ACC112 (cell line): ENCODE results near the gene ARID3A.

Experiments
- H2AFZ ChIP-seq: fragments of 200-600 bp; sonication (generic); one replicate; pipeline ENCODE4 v1.6.0; 2017; ENCODE audit warnings: antibody characterized with exemption, low read length; ENCODE audit not compliant: unreplicated experiment
- H3K27ac ChIP-seq: fragments of 200-600 bp; sonication (generic); 2 replicates; pipeline ENCODE4 v1.5.1; 2014; ENCODE audit warnings: low read depth, mild to moderate bottlenecking, antibody characterized with exemption, low read length, moderate library complexity
- H3K27me3 ChIP-seq: fragments of 200-600 bp; sonication (generic); 2 replicates; pipeline ENCODE4 v1.6.1; 2014; ENCODE audit warnings: mild to moderate bottlenecking, antibody characterized with exemption, low read length, moderate library complexity, mixed read lengths; ENCODE audit not compliant: insufficient read depth
- H3K36me3 ChIP-seq: fragments of 200-600 bp; sonication (generic); 2 replicates; pipeline ENCODE4 v1.6.1; 2016; ENCODE audit warnings: mild to moderate bottlenecking, antibody characterized with exemption, low read length, moderate library complexity, mixed read lengths; ENCODE audit not compliant: insufficient read depth
- H3K4me1 ChIP-seq: fragments of 200-600 bp; sonication (generic); one replicate; pipeline ENCODE4 v1.6.1; 2016; ENCODE audit warnings: low read length, mixed read lengths; ENCODE audit not compliant: insufficient read depth, unreplicated experiment, control insufficient read depth
- H3K4me3 ChIP-seq: fragments of 200-600 bp; sonication (generic); 2 replicates; pipeline ENCODE4 v1.5.1; 2014; ENCODE audit warnings: mild to moderate bottlenecking, low read depth, low read length
- H3K79me2 ChIP-seq: fragments of 200-600 bp; sonication (generic); one replicate; pipeline ENCODE4 v1.6.0; 2016; ENCODE audit warnings: low read length; ENCODE audit not compliant: control insufficient read depth, unreplicated experiment, insufficient read depth

Gene ARID3A

DNA sequence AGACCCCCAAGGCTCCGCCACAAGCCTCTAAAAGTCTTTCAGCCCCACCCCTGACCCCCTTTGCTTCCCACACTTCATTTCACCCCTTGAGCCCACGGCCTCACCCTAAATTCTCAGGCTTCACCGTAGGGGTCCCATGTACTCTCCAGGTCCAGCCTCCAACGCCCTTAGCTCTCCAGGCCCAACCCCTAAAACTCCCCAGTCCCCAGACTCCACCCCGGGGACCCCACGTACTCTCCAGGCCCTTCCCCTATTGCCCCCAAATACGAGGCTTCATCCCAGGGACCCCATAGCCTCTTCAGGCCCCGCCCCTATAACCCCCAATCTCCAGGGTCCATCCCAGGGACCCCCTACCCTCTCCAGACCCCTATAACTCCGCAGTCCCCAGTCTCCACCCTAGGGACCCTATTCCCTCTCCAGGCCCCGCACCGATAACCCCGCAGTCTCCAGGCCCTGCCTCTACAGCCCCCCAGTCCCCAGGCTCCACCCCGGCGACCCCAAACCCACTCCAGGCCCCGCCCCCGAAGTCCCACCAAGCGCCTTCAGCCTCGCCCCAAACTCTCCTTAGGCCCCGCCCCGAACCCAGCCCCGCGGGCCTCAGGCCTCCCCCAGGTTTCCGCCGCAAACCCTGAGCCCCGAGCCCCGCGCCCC is 33.5 kb upstream of the ARID3A start:
- Histone ChIP-seq H3K27me3 (no peaks in the 10 kb centered on the region), H3K4me3 (peak overlapping the region; percentile 92), H2AFZ (no peak overlapping the region), H3K27ac (no peak overlapping the region; the same call in 1 of the 2 replicates), H3K4me1 (no peaks in the 10 kb centered on the region), H3K79me2 (peaks cover 7% of the 10 kb centered on the region), H3K36me3 (no peaks in the 10 kb centered on the region)

GRCh38 chr19:892894-893689 is 32.7 kb upstream of the ARID3A start, which contains the start of the genes MED16 and RNU6-9:
Gene MED16, minus strand, starts transcription at chr19:893187. Its CDS starts 2,056 bp downstream, at chr19:891131.
Gene RNU6-9, plus strand, starts transcription at chr19:893484.
- peak within 1 kb of the TSS; percentile 92 for H3K4me3 ChIP-seq
- H3K36me3 ChIP-seq, result no peaks in the 10 kb centered on the region
- peak within 1 kb of the TSS; percentile 89 for H3K27ac ChIP-seq
- H2AFZ ChIP-seq, result peak within 1 kb of the TSS; percentile 91
- H3K4me1 ChIP-seq, result no peaks in the 10 kb centered on the region
- H3K79me2 ChIP-seq, result peaks cover 7% of the 10 kb centered on the region
- no peaks in the 10 kb centered on the region for H3K27me3 ChIP-seq

DNA sequence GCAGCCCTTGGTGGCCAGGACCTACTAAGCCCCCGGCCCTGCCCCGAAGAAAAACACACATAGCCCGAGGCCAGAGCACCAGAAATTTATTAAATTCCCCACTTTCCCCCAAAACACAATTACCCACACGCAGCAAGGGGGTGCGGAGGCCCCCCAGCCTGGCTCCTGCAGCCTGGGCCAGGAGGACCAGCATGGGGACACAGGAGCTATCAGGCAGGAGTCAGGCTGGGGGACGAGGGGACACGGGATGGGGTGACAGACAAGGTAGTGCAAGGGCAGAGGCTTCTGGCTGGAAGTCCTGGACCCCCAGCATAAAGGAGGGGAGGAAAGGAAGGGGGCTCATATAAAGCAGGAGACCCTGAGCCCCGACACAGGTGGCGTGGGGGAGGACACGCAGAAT is 29.4 kb upstream of the ARID3A start:
- peaks cover 7% of the 10 kb centered on the region for H3K79me2 ChIP-seq
- no peak overlapping the region for H3K4me3 ChIP-seq
- no peaks in the 10 kb centered on the region for H3K36me3 ChIP-seq
- no peaks in the 10 kb centered on the region for H3K4me1 ChIP-seq
- no peak overlapping the region for H3K27ac ChIP-seq
- H2AFZ ChIP-seq, result no peak overlapping the region
- H3K27me3 ChIP-seq, result no peaks in the 10 kb centered on the region

- Histone ChIP-seq H2AFZ (no peak overlapping the region), H3K36me3 (no peaks in the 10 kb centered on the region), H3K4me1 (no peaks in the 10 kb centered on the region), H3K79me2 (peaks cover 5% of the 10 kb centered on the region), H3K4me3 (no peak overlapping the region), H3K27me3 (no peaks in the 10 kb centered on the region), H3K27ac (no peak overlapping the region)
Measured at GRCh38 chr19:896999-897398, 28.8 kb upstream of the ARID3A start.

DNA sequence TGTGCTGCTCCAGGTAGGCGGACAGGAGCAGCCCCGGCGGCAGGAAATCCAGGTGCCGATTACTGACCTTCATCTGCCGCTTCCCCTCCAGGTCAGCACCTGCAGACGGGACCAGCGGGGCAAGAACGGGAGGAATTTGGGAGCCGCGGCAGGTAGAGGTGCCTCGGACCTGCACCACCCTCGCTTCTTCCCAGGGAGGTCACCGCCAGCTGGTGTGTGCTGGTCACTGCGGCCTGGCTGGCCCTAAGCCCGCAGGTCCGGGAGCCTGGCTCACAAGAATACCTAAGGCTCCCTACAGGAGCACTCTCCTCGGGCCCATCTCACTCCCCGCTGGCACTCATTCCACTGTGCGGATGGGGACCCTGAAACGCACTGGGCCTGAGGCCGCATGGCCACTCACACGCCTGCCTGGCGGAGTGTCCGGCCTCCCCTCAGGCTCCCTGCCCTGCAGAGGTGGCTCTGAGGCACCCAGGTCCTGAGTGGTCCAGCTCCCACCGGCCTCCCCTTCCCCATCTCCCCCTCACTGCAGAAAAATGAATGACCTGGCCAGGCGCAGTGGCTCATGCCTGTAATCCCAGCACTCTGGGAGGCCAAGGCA is 28.3 kb upstream of the ARID3A start:
- H3K79me2 ChIP-seq, result no peaks in the 10 kb centered on the region
- H2AFZ ChIP-seq, result no peak overlapping the region
- H3K27me3 ChIP-seq, result no peaks in the 10 kb centered on the region
- H3K36me3 ChIP-seq, result no peaks in the 10 kb centered on the region
- H3K4me3 ChIP-seq, result no peak overlapping the region
- no peak overlapping the region for H3K27ac ChIP-seq
- no peaks in the 10 kb centered on the region for H3K4me1 ChIP-seq

DNA sequence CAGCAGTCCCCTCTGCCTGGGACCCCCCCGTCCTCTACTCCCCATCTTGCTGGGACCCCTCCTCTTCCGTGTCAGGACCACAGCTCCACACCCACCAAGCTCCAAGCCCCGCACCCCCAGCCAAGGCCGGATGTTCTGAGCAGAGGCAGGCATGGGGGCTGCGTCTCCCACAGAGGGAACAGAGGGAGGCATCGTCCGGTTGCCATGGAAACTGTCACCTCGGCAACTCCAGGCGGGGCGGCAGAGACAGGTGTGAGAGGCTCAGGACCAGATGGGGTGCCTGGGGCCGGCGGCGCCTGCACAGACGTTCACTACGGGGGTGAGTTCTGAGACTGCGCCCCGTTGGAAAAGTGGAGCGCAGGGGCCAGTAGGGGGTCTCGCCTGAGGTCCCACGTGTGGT is 27.2 kb upstream of the ARID3A start:
- H3K36me3 ChIP-seq, result no peaks in the 10 kb centered on the region
- no peak overlapping the region for H2AFZ ChIP-seq
- H3K79me2 ChIP-seq, result no peaks in the 10 kb centered on the region
- H3K4me3 ChIP-seq, result no peak overlapping the region
- H3K4me1 ChIP-seq, result no peaks in the 10 kb centered on the region
- no peaks in the 10 kb centered on the region for H3K27me3 ChIP-seq
- no peak overlapping the region for H3K27ac ChIP-seq

DNA sequence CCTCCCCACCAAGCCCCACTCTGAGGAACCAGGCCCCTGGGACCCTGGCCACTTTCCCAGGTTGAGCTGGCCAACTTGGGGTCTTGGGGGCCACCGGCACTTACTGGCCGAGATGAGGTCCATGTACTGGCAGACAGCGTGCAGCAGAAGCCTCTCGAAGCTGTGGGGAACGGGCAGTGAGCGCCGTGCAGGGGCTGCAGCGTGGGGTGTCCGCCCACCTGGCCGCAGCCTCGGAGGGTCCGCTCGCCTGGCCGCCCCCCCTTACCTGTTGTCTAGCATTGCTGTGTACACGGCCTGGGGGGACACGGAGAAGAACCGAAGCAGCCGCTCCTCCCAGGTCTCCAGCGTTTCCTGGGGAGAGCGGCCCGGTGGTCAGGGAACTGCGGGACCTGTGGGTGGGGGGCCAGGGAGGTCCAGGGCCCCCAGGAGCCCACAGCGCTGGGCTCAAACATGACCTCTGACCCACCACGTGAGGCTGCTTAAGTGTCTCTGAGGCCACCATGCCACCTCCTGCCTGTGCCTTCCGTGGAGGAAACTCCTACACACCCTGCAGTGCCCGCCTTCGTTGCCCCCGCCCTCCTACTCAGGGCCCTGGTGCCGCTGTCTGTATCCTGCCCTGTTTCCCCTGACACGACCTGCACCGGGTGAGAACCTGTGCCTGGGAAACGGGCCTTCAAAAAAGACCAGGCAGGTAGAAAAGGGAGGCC is 26.3 kb upstream of the ARID3A start:
- no peaks in the 10 kb centered on the region for H3K4me1 ChIP-seq

GRCh38 chr19:900043-900301 is 25.9 kb upstream of the ARID3A start:
- Histone ChIP-seq H3K4me3 (no peak overlapping the region), H3K4me1 (no peaks in the 10 kb centered on the region), H3K36me3 (no peaks in the 10 kb centered on the region), H3K79me2 (no peaks in the 10 kb centered on the region), H3K27ac (no peak overlapping the region), H3K27me3 (no peaks in the 10 kb centered on the region), H2AFZ (no peak overlapping the region)

More for the DNA sequence above, 26.3 kb upstream of the ARID3A start:
- H3K79me2 ChIP-seq, result no peaks in the 10 kb centered on the region
- H3K4me3 ChIP-seq, result no peak overlapping the region
- H2AFZ ChIP-seq, result no peak overlapping the region
- no peak overlapping the region for H3K27ac ChIP-seq
- H3K27me3 ChIP-seq, result no peaks in the 10 kb centered on the region
- no peaks in the 10 kb centered on the region for H3K36me3 ChIP-seq

DNA sequence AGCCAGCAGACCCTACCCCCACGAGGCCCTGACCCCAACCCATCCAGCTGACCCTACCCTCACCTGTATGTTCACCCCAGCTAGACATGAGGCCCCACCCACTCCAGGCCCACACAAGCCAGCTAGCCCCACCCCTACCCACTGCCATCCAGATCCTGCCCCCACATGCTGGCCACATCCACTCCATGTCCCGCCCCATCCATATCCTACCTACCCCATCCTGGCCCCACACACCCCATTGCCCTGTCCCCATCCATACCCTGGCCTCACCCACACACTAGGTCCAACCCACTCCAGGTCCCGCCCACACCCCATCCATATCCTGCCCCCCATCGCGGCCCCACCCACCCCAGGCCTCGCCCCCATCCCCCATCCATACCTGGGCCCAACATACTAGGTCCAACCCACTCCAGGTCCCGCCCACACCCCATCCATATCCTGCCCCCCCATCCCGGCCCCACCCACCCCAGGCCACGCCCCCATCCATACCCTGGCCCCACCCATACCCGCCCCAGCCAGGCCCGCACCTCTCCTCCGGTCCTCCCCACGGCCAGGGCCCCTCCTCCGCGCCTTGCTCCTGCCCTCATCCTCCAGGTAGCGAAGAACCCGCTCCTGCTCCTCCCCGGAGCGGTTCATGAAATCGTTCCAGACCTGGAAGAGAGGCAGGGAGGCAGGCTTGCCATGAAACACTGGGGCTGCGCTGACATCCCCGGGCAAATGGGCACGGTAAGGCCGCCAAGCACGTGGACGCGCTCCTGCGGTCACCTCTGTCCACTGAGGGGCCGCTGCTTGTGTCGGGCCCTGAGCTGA is 25.3 kb upstream of the ARID3A start:
- H3K36me3 ChIP-seq, result no peaks in the 10 kb centered on the region
- H3K27ac ChIP-seq, result no peak overlapping the region
- H2AFZ ChIP-seq, result no peak overlapping the region
- H3K4me3 ChIP-seq, result no peak overlapping the region
- no peaks in the 10 kb centered on the region for H3K4me1 ChIP-seq
- no peaks in the 10 kb centered on the region for H3K27me3 ChIP-seq
- no peaks in the 10 kb centered on the region for H3K79me2 ChIP-seq
